GM19397 (cell line): ENCODE data around the gene KDM8.
A peak's percentile ranks its signal among the peaks of the same experiment; 100 is the strongest.

Experiments used
- ATAC-seq: cut with Tn5 transposase; IDR thresholded peaks from one replicate; pipeline ENCODE4 v1.9.1; 2021; ENCODE audit warnings: mild to moderate bottlenecking, moderate library complexity; ENCODE audit not compliant: unreplicated experiment

The KDM8 gene

DNA sequence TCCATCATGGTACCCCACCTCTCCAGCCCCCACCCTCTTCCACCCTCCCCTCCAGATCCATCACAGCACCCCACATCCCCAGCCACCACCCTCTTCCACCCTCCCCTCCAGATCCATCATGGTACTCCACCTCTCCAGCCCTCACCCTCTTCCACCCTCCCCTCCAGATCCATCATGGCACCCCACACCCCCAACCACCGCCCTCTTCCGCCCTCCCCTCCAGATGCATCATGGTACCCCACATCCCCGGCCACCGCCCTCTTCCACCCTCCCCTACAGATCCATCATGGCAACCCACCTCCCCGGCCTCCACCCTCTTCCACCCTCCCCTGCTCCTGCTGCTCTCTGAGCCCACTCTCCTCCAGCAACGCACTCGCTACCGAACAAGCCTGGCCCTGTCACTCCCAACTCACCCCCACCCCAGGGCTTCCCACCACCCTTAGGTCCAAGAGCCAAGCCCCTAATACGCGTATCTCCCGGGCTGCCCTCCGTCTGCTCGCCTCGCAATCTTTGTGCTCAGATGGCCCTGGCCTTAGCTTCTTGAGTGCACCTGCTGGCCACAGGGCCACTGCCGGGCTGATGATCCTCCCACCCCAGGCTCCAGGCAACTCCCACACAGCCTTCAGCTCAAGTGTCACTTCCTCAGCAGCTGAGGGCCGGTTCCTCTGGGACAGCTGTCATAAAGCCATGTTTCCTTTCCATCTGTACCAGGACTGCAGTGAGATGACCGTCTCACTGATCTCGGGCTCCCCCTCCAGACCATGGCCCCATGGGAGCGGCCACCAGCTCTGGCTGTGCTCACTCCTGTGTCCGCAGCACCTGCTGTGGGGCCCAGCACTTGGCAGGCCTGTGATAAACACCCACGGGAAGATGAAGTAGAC lies 25.5 kb downstream of the KDM8 start:
- no peak for ATAC-seq

DNA sequence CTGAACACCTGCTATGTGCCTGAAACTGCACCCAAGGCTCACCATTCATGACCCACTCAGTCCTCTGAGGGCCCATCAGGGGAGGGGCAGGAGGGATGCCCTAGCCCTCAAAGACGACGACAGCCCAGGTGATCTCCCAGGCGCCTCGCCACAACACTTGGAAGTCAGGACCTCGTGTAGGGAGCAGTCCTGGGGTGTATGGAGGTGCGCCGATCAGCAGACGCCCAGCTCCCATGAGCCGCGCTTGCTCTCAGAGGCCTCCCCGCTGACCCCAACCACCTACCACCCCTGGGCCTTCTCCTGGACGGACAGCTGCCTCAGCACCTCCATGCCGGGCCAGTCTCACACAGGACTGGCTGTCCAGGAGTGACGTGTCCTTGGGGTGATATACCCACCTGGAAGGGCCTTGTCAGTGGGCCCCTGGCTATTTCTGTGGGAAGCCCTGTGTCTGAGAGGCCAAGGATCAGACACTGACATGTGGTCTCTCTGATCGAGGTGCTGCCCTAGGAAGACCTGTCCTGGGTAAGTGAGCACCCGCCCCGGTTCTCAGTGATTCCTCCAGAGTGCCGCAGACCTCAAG lies 26.7 kb downstream of the KDM8 start:
- no peak for ATAC-seq

DNA sequence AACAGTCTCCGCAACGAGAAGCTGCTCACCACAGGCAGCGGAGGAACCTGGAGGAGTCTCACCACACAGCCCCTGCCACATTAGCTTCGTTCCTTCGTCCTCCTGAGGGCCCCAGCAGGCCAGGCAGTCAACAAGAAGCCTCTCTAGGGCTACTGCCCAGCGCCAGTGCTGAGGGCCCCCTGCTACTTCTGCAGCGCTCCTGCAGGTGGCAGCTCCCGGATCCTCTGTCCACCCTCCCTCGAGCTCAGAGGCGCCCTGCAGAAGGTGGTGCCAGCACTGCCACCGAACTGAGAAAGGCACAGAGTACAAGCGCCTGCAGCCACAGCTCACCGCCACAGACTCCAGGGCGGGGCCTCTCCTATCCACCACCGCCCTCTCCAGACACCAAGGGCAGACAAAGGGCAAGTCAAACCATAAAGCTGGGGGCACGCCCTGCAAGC lies 27.3 kb downstream of the KDM8 start:
- no peak for ATAC-seq

DNA sequence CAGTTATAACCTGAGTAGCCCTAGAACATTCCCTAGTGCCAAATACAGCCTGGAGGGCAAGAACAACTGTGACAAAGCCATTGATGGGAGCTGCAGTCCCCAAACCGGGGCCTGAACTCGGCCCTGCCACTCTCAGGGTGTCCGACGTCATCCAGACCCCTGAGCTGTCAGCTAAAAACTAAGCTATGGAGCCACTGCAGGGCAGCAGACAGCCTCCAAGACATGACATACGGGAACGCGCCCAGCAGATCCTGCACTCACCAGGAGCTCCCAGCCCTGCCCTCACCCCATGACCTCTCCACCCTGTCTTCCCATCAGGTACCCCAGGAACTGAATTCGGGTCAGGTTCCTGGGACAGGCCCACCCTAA lies 28.4 kb downstream of the KDM8 start:
- no peak for ATAC-seq

DNA sequence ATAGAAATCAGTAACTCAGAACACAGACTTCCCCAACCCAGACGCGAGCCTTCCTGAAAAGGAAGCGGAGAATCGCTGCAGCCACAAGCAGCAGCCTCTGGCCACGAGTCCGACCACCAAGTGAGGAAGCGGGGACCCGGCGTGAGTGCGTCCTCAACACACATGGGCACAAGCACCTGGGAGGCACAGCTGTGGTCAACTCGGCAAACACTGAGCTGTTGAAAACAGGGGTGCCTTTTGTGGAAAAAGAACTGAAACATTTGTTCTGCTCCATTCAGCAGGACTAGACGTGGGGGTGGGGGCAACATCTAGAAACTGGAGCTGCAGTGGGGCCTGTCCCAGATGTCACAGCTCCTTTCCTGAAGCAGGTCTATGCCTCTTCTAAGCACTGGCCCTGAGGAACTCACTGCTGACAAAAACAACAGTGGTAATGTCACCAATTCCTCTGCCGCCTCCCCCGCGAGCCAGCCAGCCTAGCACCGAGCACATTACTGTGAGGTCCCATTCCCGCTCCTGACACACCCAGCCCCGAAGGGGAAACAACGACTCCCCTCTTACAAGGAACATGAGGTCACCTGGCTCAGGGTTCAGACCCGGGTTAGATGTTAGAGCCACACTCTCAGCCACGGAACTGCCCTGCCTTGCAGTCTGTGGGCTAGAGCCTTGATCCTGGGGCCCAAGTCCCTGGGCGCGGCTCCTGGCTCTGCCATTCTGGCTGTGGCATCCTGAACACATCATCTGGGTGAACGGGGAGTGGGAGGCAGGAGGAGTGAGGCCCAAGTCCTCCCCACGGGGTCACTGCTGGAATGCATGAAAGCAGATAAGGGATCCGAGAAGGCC lies 29.0 kb downstream of the KDM8 start:
- ATAC-seq: peak; percentile 64

DNA sequence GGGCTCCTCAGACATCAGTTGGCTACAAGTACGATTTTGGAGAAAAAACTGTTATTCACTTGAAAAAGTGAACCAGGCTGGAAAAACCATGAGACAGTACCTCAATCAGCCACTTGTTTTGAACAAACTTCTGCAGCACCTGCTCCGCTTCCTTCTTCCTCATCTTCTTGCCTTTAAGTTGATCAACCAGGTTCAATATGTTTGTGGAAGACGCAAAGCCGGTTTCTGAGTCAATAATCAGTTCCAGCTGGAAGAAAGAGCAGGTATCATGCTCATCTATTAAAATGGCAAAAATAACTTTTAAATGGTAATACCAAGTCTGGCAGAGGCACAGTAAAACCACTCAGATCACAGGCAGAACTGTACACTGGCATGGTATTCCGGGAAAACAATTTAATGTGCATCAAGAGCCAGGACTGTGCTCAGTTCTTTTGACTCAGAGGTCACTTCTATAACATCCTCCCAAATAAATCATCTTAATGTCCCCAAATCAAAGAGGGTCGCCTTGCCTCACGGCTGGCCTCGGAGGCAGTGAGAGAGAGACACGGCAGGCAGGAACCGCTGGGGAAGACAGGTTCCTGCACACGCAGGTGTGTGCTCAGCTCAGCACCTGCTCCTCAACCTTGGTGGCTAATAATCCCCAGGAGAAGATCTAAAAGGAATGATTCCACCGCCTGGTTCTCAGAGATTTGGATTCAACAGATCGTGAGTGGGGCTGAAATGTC lies 29.7 kb downstream of the KDM8 start:
- ATAC-seq: no peak

DNA sequence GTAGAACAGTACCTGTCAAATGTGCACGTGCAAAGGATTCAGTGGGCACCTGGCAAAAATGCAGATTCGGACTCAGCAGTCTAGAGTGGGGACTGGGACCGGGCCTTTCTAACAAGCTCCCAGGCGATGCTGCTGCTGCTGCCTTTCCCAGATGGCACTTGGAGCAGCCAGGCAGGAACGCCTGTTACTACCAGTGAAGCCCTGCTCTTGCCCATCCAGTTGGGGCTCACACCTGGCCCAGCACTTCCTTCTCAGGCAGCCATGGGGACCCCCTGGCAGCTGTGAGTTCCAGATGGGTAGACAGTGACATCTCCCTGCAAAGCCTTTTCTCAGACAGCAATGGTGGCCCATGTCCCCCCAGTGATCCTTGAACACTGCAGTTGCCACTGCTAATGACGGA lies 30.4 kb downstream of the KDM8 start:
- no peak for ATAC-seq

DNA sequence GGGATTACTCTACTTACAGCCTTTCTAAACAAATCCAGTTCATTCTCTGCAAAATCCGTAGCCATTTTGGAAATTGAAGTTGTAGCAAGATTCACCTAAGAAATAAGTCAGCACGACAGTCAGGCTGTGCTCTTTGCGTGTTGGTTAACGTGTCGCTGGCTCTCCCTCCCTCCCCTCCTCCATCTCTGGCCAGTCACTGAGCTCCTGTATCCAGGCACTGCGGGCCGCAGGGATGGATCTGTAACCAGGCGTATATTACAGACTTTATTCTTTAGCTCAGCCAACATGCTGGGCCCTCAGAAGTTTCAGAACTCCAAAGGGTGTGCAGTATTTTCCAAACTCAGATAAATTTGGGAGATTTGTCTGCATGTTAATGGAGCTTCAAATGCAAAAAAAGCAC lies 30.8 kb downstream of the KDM8 start:
- ATAC-seq: no peak

DNA sequence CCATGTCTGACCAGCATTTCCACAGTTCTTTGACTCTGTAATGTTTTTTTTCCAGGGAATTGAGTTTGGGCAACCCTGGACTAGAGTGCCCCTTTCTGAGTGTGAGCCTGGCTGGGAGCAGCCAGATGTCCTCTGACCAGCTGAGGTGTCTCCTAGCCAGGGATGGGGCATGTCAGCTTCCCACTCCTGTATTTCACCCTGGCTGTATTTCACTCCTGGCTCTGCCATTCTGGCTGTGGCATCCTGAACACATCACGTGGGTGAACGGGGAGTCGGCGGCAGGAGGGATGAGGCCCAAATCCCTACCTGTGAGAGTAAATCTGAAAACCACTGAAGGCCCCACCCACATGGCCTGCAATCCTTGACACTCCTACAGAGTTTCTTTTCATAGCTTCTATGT lies 31.3 kb downstream of the KDM8 start:
- ATAC-seq: no peak

DNA sequence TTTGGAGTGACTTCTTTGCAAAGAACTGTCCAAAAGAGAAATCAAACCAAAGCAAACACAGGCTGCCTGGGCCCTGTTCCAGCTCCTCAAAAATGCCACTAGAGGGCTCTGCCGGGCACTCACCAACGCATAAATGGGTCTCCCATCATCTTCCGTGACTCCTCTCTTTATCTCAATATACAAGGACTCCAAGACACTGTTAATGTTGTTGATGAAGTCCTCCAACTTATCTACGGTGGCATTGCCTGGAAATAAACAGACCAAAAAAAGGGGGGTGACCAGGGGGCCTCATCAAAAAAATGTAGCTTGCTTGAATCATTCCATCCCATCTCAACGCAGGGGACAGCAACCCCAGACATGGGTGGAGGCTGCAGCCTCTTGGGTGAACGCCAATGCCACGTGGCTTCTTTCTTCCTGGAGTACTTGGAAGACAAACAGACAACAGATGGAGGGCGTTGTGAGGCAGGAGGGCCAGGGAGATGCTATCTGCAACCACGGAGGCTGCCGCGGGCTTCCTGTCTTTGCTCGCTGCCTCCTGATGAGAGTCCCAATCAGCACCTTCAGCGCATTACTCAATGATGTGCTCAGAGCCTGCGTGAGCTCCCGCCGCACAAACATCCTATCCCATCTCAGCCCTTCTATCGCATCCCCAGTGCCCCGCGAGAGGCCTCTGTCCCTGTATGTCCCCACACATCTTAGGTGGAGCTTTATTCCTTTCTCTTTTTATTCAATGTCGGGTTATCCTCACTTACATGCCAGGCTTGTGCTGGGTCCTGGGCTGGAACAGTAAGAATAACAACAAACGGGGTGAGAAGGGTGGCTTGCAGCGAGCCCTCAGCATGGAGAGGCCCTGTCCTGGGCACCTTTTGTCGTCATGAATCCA lies 32.0 kb downstream of the KDM8 start:
- ATAC-seq: no peak

DNA sequence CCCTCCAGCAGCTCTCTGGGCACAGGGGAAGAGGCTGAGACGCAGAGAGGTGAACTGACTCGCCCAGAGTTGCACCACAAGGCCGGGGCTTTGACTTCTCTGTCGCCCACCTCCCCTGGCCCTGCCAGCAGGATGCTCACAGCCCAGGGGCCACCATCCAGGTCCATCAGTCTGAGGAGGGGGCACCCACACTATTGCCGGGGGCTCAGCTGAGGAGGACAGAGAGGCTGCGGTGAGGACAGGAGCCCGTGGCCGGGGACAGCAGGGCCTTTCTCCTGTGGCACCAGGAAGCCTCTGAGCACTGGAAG lies 32.6 kb downstream of the KDM8 start:
- ATAC-seq: no peak

DNA sequence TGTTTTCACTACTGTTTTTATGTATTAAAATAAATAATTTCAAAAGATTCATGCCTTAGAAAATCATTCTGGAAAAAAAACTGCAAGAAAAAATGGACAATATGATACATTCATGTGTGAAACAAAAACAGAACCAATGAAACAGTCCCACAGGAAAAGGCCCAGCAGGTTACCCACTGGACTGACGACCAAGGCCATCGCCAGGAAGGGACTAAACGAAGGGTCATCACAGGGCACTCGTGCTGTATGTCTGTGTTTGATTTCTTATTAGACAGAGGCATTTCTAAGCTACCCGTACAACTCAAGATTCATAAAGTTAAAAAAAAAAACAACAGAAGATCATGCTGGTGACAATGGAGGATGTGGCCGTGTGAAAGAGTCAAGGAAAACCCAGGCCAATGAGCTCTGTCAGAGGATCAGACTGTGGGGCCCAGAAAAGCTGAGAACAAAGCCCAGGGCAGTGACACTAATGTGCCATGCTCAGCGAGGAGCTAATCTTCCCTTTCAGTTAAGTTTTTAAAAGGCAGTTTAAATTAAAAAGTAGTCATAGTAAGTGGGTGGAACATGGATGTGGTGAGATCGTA lies 33.4 kb downstream of the KDM8 start:
- ATAC-seq: no peak

DNA sequence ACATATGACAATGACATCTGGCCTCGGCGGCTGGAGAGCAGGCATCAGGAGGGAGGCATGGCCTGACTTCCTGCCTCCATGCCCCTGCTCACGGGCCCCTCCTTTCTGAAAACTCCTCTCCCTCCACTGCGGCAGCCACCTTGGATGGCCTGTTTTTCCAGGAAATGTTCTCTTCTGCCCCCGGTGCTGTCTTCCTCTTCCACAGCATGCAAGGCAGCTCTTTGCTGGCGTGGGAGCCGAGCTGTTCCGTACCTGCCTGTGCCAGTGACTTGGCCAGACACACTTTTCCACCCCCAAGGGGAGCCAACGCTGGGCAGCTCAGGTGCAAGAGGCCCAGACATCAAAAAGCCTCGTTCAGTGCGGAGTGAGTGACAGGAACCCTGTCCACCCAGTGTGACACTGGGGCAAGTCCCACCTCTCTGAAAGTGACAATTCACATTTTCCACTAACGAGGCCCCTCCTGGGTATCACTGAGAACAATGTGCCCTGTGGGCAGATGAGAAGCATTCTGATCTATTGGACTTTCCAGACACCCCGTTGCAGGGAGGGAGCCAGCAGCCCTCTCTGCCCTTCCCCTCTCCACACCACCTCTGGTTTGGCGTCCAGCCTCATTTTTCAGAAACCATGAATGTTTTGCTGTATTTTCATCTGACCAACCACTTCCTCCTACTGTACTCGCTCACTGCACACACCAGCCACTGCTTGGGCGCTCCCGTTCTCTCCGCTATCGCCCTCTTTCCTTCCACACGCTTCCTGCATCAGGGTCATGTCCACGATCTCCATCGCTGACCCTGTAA lies 34.1 kb downstream of the KDM8 start:
- ATAC-seq: peak; percentile 51

DNA sequence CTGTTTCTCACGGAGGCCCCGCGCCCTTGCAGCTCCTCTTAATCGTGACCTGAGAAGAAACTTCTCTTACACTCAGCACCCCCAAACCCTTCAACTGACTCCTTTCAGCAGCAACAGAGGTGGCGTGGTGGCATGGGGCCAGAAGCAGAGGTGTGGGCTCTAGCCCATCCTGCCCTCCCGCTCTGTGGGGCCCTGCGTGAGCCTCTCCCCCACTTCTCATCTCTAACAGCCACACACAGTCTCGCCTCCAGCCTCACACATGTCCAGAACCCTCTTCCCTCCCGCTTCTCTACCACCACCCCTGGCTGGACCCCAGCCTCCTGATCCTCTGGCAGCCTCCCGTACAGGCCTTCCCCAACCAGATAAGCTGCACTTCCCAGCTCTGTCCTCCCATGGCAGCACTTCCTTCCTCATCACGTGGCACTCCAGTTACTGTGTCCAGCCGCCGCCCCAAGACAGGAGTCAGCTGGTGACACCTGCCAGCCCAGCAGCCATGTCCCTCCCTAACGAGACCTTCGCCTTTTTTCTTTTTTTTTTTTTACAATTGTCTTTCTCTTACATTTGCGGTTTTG lies 34.8 kb downstream of the KDM8 start:
- ATAC-seq: peak; percentile 21

DNA sequence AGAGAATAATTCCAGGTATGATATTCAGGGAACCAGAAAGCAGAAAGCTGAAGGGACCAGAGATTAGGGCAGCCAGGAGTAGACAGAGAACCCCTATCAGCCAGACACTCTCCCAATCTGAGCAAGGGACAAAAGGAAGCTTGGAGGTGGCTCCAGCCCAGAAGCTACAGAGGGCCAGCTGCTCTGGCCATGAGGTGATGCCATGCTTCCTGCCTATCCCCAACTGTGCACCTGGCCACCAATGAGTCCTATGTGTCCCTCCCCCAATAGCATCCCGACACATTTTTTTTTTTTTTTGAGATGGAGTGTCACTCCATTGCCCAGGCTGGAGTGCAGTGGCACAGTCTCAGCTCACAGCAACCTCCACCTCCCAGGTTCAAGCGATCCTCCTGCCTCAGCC lies 35.3 kb downstream of the KDM8 start:
- ATAC-seq: no peak

DNA sequence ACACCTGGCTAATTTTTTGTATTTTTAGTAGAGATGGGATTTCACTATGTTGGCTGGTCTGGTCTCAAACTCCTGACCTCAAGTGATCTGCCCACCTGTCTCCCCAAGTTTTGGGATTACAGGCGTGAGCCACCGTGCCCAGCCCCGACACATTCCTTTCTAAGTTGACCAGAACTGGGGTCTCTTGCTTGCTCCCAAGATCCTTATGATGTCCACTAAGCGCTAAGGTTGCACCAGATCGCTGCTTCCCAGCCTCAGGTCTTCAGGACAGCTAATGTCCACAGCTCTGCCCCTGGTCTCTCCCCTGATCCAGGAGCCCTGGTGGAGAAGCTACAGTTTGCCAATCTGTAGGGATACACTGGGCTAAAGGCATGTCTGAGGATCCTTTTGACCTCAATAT lies 35.7 kb downstream of the KDM8 start:
- no peak for ATAC-seq

DNA sequence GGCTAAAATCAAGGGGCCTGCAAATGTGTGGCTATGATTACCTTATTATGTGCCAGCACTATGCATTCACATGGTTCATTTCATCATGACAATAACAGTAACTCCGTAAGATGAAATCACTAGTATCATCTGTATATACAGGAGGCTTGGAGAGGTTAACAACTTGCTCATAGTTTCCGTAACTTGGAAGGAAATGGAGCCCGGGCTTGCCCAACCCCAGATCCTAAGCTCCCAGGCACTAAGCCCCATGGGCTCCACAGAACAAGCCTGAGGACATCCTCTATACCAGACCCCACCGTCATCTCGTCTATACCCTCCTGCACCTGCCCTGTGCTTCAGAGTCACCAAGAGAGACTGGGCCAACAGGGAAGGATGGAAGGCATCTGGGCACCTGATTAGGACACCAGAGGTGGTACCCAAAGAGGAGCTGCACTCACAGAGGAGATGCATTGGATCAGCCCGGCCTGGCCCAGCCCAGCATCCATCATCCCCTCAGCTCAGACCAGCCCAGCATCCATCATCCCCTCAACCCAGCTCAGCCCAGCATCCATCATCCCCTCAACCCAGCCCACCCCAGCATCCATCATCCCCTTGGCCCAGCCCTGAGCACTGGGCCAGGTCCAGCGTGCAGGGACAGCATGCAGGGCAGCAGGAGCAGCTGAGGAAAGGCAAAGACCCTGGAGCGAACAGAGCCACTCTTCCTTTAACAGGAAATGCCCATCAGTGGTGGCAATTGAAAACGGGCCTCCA lies 36.8 kb downstream of the KDM8 start:
- no peak for ATAC-seq

DNA sequence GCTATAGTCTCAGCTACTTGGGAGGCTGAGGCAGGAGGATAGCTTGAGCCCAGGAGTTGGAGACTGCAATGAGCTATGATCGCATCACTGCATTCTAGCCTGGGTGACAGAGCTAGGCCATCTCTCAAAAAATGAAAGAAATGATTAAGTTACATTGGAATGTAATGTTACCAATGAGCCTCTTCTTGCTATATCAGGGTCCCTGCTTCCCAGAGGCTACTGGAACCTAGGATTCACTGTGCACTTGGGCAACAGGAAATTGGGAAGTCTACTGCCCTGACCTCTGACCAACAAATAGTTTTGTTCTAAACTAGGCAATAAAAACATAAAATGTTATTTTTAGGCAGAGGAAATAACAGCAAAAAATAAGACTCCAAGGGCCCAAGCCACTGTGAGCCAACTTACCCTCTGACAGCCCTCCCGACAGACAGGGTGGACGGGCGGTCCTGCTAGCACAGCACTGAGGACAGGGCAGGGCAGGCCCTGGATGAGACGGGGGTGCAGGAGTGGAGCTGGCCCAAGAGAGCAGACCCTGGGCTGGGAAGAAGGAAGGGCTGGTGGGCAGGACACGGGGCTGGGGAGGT lies 37.7 kb downstream of the KDM8 start:
- no peak for ATAC-seq
